ENCODE measurements around the gene ATP2C2.
"Not testable (repeated sequence)": the region's sequence is repeated elsewhere in the genome, so short reads cannot be mapped to it uniquely, and the experiment has no call there.

The ATP2C2 gene

DNA sequence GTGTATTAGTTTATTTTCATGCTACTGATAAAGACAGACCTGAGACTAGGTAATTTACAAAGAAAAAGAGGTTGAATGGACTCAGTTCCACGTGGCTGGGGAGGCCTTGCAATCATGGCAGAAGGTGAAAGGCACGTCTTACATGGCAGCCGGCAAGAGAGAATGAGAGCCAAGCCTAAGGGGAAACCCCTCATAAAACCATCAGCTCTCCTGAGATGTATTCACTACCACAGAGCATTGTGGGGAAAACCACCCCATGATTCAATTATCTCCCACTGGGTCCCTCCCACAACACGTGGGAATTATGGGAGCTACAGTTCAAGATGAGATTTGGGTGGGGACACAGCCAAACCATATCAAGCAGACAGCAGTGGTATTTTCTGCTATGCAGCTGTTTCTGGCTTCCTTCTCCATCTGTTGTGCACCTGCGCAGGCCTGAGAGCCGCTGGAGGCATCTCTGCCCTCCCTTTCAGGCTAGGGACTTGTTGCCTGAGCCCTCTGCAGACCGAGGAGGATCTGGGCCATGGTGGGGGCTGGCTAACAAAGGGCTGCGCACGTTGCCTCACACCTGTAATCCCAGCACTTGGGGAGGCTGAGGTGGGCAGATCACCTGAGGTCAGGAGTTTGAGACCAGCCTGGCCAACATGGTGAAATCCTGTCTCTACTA, 82.8 kb downstream of the ATP2C2 start:
- not testable (repeated sequence) for DNase-seq (ENCODE audit: low read depth in 2 of 2)

DNA sequence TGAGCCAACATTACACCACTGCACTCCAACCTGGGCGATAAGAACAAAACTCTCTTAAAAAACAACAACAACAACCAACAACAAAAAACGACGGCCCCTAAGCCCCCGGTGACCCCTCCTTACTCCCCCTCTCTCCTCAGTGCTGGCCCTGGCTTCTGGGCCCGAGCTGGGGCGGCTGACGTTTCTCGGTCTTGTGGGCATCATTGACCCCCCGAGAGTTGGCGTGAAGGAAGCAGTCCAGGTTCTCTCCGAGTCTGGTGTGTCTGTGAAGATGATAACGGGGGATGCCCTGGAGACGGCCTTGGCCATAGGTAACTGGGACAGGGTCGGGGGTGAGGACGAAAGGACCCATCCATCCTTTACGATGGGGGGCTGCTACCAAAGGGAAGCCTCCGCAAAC, 83.4 kb downstream of the ATP2C2 start:
- DNase-seq (ENCODE audit: low read depth in 2 of 2) = no peak

DNA sequence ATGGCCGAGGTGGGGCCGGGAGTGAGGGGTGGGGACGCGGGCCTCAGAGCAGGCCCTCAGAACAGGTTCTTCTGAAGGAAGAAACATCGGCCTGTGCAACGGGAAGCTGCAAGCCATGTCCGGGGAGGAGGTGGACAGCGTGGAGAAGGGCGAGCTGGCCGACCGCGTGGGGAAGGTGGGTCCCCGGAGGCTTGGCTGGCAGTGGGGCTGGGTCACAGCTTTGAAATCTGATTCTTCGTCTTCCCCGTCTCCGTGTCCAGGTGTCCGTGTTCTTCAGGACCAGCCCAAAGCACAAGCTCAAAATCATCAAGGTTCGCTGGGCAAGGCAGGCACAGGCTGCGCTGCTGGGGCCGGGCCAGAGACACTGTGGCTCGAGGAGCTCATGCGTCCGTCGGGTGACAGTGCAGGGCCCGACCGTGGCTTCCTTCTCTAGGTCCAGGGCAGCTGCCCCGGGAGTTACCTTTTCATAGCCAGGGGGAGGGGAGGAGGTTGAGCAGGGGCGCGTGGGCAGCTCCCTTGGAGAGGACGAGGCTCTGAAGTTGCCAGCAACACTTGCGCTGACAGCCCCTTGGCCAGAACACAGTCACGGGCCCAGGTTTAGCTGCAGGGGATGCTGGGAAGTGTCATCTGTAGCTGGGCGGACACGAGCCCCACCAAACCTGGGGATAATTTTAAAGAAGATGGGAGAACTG, 84.9 kb downstream of the ATP2C2 start:
- no peak for DNase-seq (ENCODE audit: low read depth in 2 of 2)

GRCh38 chr16:84454611-84455010, 86.3 kb downstream of the ATP2C2 start:
- no peak for DNase-seq (ENCODE audit: low read depth in 2 of 2)

- no peak for DNase-seq (ENCODE audit: low read depth in 2 of 2)
Measured at GRCh38 chr16:84455031-84455430, 86.7 kb downstream of the ATP2C2 start.

DNA sequence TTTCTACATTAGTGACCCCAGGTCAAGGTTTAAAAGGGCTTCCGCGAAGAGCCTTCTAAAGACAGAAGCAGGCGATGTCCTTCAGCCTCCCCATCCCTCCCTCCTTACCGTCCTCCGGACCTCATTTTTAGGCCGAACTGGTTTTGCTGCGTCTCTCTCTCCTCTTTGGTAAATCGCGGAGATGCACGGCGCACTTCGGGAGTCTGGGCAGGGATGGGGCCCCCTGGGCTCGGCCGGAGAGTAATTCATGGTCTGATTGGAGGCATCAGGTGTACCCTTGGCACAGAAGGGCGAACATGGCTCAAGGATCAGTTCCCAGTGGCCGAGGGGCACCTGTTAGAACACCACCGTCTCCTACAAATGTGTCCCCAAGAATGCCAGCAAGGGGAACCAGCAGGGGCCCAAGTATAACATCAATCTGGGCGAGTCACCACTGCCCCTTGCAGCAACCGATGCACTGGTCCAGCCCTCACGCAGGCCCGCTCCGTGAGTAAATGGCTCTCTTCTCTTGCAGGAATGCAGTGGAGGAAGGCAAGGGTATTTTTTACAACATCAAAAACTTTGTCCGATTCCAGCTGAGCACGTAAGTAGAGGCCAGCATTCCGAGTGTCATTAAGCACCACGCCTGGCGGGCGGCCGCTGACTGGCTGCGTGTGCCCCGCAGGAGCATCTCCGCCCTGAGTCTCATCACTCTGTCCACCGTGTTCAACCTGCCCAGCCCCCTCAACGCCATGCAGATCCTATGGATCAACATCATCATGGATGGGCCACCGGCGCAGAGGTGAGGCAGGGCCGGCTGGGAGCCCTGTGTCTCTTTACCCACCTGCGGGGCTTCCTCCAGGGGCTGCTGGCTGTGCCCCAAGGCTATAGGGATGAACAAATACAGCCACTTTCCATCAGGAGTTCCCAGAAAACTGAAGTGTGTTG, 90.5 kb downstream of the ATP2C2 start:
- DNase-seq (ENCODE audit: low read depth in 2 of 2) = no peak

GRCh38 chr16:84459533-84459894, 91.2 kb downstream of the ATP2C2 start:
- DNase-seq (ENCODE audit: low read depth in 2 of 2) = no peak

GRCh38 chr16:84459941-84460405, 91.6 kb downstream of the ATP2C2 start:
- no peak for DNase-seq (ENCODE audit: low read depth in 2 of 2)

DNA sequence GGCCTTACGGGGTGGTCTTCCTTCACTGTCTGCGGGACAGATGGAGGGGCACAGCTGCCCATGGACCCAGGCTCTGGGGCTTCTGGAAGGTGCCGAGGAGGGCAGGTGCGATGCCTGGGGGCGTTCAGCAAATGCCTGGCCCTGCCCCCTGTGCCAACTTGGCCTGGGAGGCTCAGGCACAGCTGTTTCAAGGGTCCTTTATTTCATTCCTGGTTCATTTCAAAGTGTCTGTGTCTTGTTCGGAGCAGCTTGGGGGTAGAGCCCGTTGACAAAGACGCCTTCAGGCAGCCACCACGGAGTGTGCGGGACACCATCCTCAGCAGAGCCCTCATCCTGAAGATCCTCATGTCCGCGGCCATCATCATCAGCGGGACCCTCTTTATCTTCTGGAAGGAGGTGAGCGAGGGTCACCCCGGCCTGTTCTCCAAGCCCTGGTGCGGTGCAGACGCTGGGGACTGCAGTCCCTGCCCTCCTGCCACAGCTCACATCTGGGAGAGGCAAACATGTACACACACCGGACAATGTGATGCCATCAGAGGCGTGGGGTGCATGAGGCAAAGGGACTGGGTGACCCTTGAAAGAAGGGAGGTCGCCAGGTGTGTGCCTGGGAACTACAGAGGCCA, 92.2 kb downstream of the ATP2C2 start:
- DNase-seq (ENCODE audit: low read depth in 2 of 2) = no peak

DNA sequence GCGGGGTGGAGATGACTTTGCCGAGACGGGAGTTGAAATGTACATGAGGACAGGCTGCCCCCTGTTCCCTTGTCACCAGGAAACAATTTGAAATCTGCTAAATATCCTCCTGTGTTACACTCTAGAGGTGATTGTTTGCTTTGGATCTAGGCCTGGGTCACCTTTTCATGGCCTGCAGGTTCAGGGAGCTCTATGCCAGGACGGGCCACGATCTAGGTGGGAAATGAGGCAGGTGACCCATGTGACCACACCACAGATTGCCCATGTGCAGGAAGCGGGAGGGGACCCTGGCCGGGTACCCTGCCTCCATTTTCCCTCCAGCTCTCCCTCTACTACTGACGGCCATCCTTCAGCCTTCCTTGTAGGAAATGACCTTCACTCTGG, 92.7 kb downstream of the ATP2C2 start:
- no peak for DNase-seq (ENCODE audit: low read depth in 2 of 2)

DNA sequence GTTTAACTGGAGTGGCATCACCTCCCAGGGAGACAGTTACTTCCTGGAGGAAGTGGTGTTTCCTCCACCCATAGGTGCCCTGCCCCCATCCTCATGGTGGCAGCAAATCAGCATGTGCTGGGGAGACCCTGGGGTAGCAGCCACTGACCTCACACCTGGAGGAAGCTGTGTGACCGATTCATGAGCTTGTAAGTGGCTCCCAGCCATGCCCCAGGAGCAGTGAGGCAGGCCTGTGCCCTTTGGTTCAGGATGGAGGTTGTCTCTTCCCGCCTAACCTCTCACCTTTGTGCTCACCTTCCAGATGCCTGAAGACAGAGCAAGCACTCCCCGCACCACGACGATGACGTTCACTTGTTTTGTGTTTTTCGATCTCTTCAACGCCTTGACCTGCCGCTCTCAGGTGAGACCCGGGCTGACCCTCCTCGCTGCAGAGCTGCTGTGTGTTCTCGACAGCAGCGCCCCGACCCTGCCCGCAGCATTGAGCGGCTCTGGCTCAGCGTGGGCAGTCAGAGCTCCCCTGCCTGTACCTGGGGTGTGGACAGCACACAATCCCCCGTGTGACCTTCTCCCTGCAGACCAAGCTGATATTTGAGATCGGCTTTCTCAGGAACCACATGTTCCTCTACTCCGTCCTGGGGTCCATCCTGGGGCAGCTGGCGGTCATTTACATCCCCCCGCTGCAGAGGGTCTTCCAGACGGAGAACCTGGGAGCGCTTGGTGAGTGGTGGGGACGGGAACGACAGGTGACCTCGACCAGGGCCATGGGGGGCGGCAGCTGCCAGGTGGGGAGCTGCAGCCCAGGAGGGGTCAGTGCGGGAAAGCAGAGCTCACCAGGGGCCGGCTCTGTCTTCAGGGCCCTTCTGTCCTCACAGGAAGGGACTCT, 93.3 kb downstream of the ATP2C2 start:
- no peak for DNase-seq (ENCODE audit: low read depth in 2 of 2)

- no peak for DNase-seq (ENCODE audit: low read depth in 2 of 2)
Measured at GRCh38 chr16:84462296-84463210, 94.2 kb downstream of the ATP2C2 start.

- DNase-seq (ENCODE audit: low read depth in 2 of 2) = no peak
Measured at GRCh38 chr16:84463221-84463620, 94.9 kb downstream of the ATP2C2 start.

DNA sequence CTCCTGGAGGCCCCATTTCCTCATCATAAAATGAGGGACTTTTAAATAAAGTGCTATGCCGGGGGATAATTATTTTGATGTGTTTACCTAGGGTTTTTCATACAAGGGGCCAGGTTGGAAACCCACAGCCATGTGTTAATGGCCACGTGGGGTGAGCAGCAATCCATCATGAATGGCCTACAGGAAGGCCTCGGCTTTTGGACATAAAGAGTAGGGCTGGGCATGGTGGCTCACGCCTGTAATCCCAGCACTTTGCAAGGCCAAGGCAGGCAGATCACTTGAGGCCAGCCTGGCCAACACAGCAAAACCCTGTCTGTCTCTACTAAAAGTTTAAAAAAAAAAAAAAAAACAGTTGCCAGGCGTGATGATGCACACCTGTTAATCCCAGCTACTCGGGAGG, 95.8 kb downstream of the ATP2C2 start:
- DNase-seq (ENCODE audit: low read depth in 2 of 2) = no peak

DNA sequence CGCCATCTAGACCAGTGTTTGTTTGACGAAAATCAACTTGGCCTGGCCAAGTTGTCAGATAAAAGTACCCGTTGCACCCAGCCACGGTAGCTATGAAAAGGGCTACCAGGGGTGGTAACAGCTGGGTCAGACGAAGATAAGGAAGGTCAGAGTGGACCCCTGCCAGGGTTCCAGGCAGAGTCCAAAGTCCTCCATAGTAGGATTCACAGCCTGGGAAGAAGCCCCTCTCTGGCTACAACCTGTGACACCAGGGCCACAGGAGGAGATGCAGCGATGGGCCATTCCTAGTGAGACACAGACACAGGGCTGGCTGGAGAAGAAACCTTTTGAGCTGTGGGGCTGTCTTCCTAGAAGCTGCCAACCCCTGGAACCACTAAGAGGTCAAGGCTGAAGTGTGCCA, 96.8 kb downstream of the ATP2C2 start:
- no peak for DNase-seq (ENCODE audit: low read depth in 2 of 2)

GRCh38 chr16:84466692-84467091, 98.4 kb downstream of the ATP2C2 start:
- no peak for DNase-seq (ENCODE audit: low read depth in 2 of 2)

DNA sequence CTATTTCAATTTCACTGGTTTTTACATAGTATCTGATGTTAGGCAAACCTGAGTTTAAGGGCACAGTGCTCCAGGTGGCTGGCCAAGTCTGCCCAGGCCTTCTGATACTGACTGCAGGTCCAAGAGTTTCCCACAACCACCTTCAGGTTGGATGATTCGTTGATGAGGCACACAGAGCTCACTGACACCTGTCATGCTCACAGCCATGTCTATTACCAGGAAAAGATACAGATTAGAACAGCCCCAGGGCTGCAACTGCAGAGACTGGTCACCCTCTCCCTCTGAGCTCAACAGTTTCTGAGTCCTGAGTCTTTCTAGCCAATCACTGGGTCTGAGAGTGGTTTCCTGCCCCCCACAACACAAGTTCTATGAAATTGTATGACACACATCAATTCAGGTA, 98.9 kb downstream of the ATP2C2 start:
- no peak for DNase-seq (ENCODE audit: low read depth in 2 of 2)

- no peak for DNase-seq (ENCODE audit: low read depth in 2 of 2)
Measured at GRCh38 chr16:84467709-84468108, 99.4 kb downstream of the ATP2C2 start.

DNA sequence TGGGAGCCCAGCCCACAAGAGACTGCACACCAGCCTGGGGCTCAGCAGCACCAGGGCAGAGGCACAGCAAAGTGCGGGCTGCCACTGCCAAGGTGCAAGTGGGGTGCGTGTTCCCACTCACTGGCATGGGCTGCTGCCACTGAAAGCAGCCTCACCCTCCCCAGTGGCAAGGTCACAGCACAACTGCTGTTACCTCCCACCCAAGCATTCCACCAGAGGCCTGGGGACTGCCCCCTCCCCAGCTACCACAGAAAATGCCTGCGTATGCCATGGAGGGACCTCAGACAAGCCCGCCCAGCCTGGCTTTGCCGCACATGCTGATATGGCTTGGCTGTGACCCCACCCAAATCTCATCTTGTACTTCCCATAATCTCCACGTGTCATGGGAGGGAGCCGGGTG, 103.0 kb downstream of the ATP2C2 start:
- no peak for DNase-seq (ENCODE audit: low read depth in 2 of 2)

DNA sequence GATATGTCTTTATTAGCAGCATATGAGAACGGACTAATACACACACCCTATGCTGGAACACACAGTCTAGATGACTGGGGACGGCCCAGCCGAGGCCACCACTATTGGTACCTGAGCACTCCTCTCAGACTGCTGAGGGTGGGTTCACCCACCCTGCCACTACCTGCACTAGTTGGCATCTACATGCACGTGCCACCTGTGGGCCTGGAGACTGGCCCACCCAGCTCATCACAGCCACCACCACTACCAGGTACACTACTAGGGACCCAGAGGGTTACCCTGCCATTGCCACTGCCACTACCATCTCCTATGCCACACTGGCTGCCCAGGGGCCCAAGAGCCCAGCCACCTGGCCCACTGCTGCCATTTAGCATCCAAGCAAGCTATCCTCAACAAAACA, 103.6 kb downstream of the ATP2C2 start:
- DNase-seq (ENCODE audit: low read depth in 2 of 2) = no peak

All from stimulated activated CD8-positive, alpha-beta memory T cell treated with anti-CD3 and anti-CD28 coated beads, Interleukin-15, amount 100 ng/mL, for 48 hours (primary cell).